Measurements from ENCODE around the gene COTL1.

The COTL1 gene

GRCh38 chr16:84520725-84521496 lies 97.0 kb downstream of the COTL1 start:
- no peak for TF ChIP-seq SIN3A (IDR thresholded peaks at IDR 0.05; ENCODE audit: borderline replicate concordance, insufficient read depth, low read length)
- TF ChIP-seq POLR2AphosphoS5 (IDR thresholded peaks at IDR 0.05; ENCODE audit: low read depth, low read length): no peak
- TF ChIP-seq TAF1 (IDR thresholded peaks at IDR 0.05; ENCODE audit: borderline replicate concordance, insufficient read depth, low read length): no peak
- TF ChIP-seq FOXP2 (optimal IDR thresholded peaks at IDR 0.05; ENCODE audit: borderline replicate concordance, extremely low read depth, extremely low read length, insufficient read depth): no peak

- TF ChIP-seq TAF1 (IDR thresholded peaks at IDR 0.05; ENCODE audit: borderline replicate concordance, insufficient read depth, low read length) (no peak), FOXP2 (optimal IDR thresholded peaks at IDR 0.05; ENCODE audit: borderline replicate concordance, extremely low read depth, extremely low read length, insufficient read depth) (no peak), REST (IDR thresholded peaks at IDR 0.05; ENCODE audit: insufficient read depth in 1 of 2, low read depth in 2 of 2, low read length in 2 of 2) (no peak), POLR2AphosphoS5 (IDR thresholded peaks at IDR 0.05; ENCODE audit: low read depth, low read length) (no peak), SIN3A (IDR thresholded peaks at IDR 0.05; ENCODE audit: borderline replicate concordance, insufficient read depth, low read length) (no peak)
These were observed 98.0 kb downstream of the COTL1 start for GRCh38 chr16:84519855-84520254.

- TF ChIP-seq REST (IDR thresholded peaks at IDR 0.05; ENCODE audit: insufficient read depth in 1 of 2, low read depth in 2 of 2, low read length in 2 of 2) (no peak), SIN3A (IDR thresholded peaks at IDR 0.05; ENCODE audit: borderline replicate concordance, insufficient read depth, low read length) (no peak), FOXP2 (optimal IDR thresholded peaks at IDR 0.05; ENCODE audit: borderline replicate concordance, extremely low read depth, extremely low read length, insufficient read depth) (no peak), TAF1 (IDR thresholded peaks at IDR 0.05; ENCODE audit: borderline replicate concordance, insufficient read depth, low read length) (no peak), POLR2AphosphoS5 (IDR thresholded peaks at IDR 0.05; ENCODE audit: low read depth, low read length) (no peak)
These were observed 99.0 kb downstream of the COTL1 start for GRCh38 chr16:84518804-84519341.

GRCh38 chr16:84517366-84517765 lies 100.5 kb downstream of the COTL1 start:
- TF ChIP-seq SIN3A (IDR thresholded peaks at IDR 0.05; ENCODE audit: borderline replicate concordance, insufficient read depth, low read length): no peak
